Mucosa of rectum (tissue), 2 donors: ENCODE measurements around the gene HTR1A.

Experiments used
- H3K27ac ChIP-seq, 2 donors: one replicate each; pipeline ENCODE4 v1.7.0; 2013; ENCODE audit warnings: inconsistent platforms in 2 of 2, low read depth in 2 of 2, low read length in 2 of 2
- H3K27me3 ChIP-seq, 2 donors: one replicate each; pipeline ENCODE4 v1.7.0; 2013; ENCODE audit warnings: low read length in 2 of 2; ENCODE audit not compliant: control insufficient read depth in 2 of 2, insufficient read depth in 2 of 2
- H3K36me3 ChIP-seq, 2 donors: one replicate each; pipeline ENCODE4 v1.7.0; 2013; ENCODE audit warnings: low read length in 2 of 2; ENCODE audit not compliant: control insufficient read depth in 2 of 2, insufficient read depth in 2 of 2
- H3K4me1 ChIP-seq, 2 donors: one replicate each; pipeline ENCODE4 v1.7.0; 2013; ENCODE audit warnings: low read length in 2 of 2, mild to moderate bottlenecking in 1 of 2; ENCODE audit not compliant: control insufficient read depth in 2 of 2, insufficient read depth in 2 of 2
- H3K4me3 ChIP-seq, 2 donors: one replicate each; pipeline ENCODE4 v1.7.0; 2013; ENCODE audit warnings: low read length in 2 of 2
- H3K9ac ChIP-seq, 2 donors: one replicate each; pipeline ENCODE4 v1.7.0; 2013; ENCODE audit warnings: low read length in 2 of 2, low read depth in 1 of 2, mild to moderate bottlenecking in 1 of 2
- H3K9me3 ChIP-seq, 2 donors: one replicate each; pipeline ENCODE4 v1.7.0; 2013; ENCODE audit warnings: low read length in 2 of 2; ENCODE audit not compliant: control insufficient read depth in 2 of 2
- donor health status: healthy.
- donor health status: Normal muscosa, but diverticular disease.

The HTR1A gene

GRCh38 chr5:63959177-63959982, 2.9 kb downstream of the HTR1A start:
- Histone ChIP-seq H3K27ac (no peak overlapping the region), H3K36me3 (no peaks in the 10 kb centered on the region), H3K9ac (no peak overlapping the region)

GRCh38 chr5:63958654-63959053, 3.6 kb downstream of the HTR1A start:
- no peak overlapping the region for H3K4me3 ChIP-seq
- H3K9ac ChIP-seq, result no peak overlapping the region
- H3K4me1 ChIP-seq, result no peaks in the 10 kb centered on the region
- no peak overlapping the region for H3K27ac ChIP-seq
- peaks cover 2 to 7% of the 10 kb centered on the region in 2 donors for H3K27me3 ChIP-seq
- H3K36me3 ChIP-seq, result no peaks in the 10 kb centered on the region
- H3K9me3 ChIP-seq, result no peaks in the 10 kb centered on the region

More at GRCh38 chr5:63959177-63959982, 2.9 kb downstream of the HTR1A start:
- Histone ChIP-seq H3K4me3 (no peak overlapping the region), H3K9me3 (no peaks in the 10 kb centered on the region), H3K4me1 (no peaks in the 10 kb centered on the region), H3K27me3 (peaks cover 2 to 7% of the 10 kb centered on the region in 2 donors)

GRCh38 chr5:63957617-63958016, 4.6 kb downstream of the HTR1A start:
- Histone ChIP-seq H3K4me1 (no peaks in the 10 kb centered on the region), H3K4me3 (no peak overlapping the region), H3K36me3 (no peaks in the 10 kb centered on the region), H3K9ac (no peak overlapping the region), H3K27ac (no peak overlapping the region), H3K9me3 (no peaks in the 10 kb centered on the region), H3K27me3 (peaks cover 2 to 7% of the 10 kb centered on the region in 2 donors)

- H3K9ac ChIP-seq, result no peak overlapping the region
- no peaks in the 10 kb centered on the region for H3K27me3 ChIP-seq
- H3K9me3 ChIP-seq, result no peaks in the 10 kb centered on the region
These were observed 9.0 kb downstream of the HTR1A start for GRCh38 chr5:63953217-63953616.

GRCh38 chr5:63935103-63935502, 27.1 kb downstream of the HTR1A start:
- no peak overlapping the region for H3K4me3 ChIP-seq
- no peaks in the 10 kb centered on the region for H3K4me1 ChIP-seq
- H3K27me3 ChIP-seq, result no peaks in the 10 kb centered on the region
- H3K36me3 ChIP-seq, result no peaks in the 10 kb centered on the region
- no peaks in the 10 kb centered on the region for H3K9me3 ChIP-seq
- no peak overlapping the region for H3K27ac ChIP-seq
- no peak overlapping the region for H3K9ac ChIP-seq

More at GRCh38 chr5:63953217-63953616, 9.0 kb downstream of the HTR1A start:
- no peak overlapping the region for H3K27ac ChIP-seq
- no peaks in the 10 kb centered on the region for H3K36me3 ChIP-seq
- no peak overlapping the region for H3K4me3 ChIP-seq
- H3K4me1 ChIP-seq, result no peaks in the 10 kb centered on the region

- Histone ChIP-seq H3K27ac (no peak overlapping the region), H3K27me3 (no peaks in the 10 kb centered on the region), H3K9ac (no peak overlapping the region), H3K4me3 (no peak overlapping the region), H3K36me3 (no peaks in the 10 kb centered on the region), H3K4me1 (no peaks in the 10 kb centered on the region), H3K9me3 (no peaks in the 10 kb centered on the region)
These were observed 30.4 kb downstream of the HTR1A start for GRCh38 chr5:63931836-63932235.

- Histone ChIP-seq H3K36me3 (no peaks in the 10 kb centered on the region), H3K9ac (no peak overlapping the region), H3K4me1 (peaks cover 0 to 4% of the 10 kb centered on the region in 2 donors), H3K4me3 (no peak overlapping the region), H3K27ac (no peak overlapping the region), H3K27me3 (no peaks in the 10 kb centered on the region), H3K9me3 (no peaks in the 10 kb centered on the region)
These were observed 33.8 kb downstream of the HTR1A start for GRCh38 chr5:63928451-63928850.

GRCh38 chr5:63923914-63924313, 38.3 kb downstream of the HTR1A start:
- Histone ChIP-seq H3K27ac (no peak overlapping the region), H3K36me3 (no peaks in the 10 kb centered on the region), H3K9me3 (no peaks in the 10 kb centered on the region), H3K4me1 (peaks cover 0 to 4% of the 10 kb centered on the region in 2 donors), H3K9ac (no peak overlapping the region), H3K27me3 (no peaks in the 10 kb centered on the region), H3K4me3 (no peak overlapping the region)

- Histone ChIP-seq H3K27ac (no peak overlapping the region), H3K4me3 (no peak overlapping the region), H3K9ac (no peak overlapping the region)
These were observed 42.3 kb downstream of the HTR1A start for GRCh38 chr5:63919763-63920478.

GRCh38 chr5:63916786-63917185, 45.5 kb downstream of the HTR1A start:
- no peaks in the 10 kb centered on the region for H3K27me3 ChIP-seq
- no peaks in the 10 kb centered on the region for H3K36me3 ChIP-seq
- no peak overlapping the region for H3K9ac ChIP-seq
- H3K27ac ChIP-seq, result no peak overlapping the region
- no peaks in the 10 kb centered on the region for H3K9me3 ChIP-seq
- H3K4me1 ChIP-seq, result no peaks in the 10 kb centered on the region
- no peak overlapping the region for H3K4me3 ChIP-seq

More at GRCh38 chr5:63919763-63920478, 42.3 kb downstream of the HTR1A start:
- Histone ChIP-seq H3K9me3 (no peaks in the 10 kb centered on the region), H3K36me3 (no peaks in the 10 kb centered on the region), H3K4me1 (peaks cover 0 to 4% of the 10 kb centered on the region in 2 donors), H3K27me3 (no peaks in the 10 kb centered on the region)
